HG03064 (cell line): Measurements from ENCODE around the gene CDCA5.
A peak's percentile ranks its signal among the peaks of the same experiment; 100 is the strongest.

Experiments used
- ATAC-seq: cut with Tn5 transposase; IDR thresholded peaks from one replicate; pipeline ENCODE4 v1.9.1; 2021; ENCODE audit warnings: low read depth; ENCODE audit not compliant: unreplicated experiment

Gene CDCA5

GRCh38 chr11:65108469-65109123, 24.8 kb upstream of the CDCA5 start:
- no peak for ATAC-seq

DNA sequence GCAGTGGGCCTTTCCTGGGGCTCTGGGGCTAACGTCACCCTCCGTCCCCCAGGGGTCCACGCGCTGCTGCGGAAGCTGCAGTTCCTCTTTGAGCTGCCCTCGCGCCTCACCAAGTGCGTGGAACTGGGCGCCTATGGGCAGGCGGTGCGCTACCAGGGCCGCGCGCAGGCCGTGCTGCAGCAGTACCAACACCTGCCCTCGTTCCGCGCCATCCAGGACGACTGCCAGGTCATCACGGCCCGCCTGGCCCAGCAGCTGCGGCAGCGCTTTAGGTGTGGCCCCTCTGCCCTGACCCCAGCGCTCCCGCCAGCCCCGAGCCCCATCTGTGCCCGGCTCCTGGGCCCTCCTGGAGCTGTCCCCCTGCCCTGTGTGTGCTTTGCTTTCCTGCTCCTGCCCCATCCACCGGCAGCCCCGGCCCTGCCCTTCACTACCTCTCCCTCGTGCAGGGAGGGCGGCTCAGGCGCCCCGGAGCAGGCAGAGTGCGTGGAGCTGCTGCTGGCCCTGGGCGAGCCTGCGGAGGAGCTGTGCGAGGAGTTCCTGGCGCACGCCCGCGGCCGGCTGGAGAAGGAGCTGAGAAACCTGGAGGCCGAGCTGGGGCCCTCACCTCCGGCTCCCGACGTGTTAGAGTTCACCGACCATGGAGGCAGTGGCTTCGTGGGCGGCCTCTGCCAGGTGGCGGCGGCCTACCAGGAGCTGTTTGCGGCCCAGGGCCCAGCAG, 24.1 kb upstream of the CDCA5 start:
- ATAC-seq: no peak

DNA sequence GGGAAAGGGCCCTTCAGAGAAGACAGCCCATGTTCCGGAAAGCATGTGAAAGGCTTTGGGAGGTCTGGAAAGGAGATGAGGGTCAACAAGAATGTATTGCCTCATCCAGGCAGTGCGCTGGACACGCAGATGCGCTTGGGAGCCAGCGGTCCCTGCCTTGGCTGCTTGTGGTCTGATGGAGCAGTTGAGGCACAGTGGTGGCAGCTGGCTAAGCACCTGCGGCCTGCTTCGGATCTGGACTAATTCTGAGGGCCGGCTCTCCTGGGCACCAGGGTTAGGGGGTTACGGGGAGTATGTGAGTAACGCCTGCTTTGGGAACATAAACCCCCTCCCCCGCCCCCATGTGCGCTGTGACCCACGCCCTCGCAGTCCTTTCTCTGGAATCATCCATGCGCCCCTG, 23.2 kb upstream of the CDCA5 start:
- ATAC-seq: no peak

DNA sequence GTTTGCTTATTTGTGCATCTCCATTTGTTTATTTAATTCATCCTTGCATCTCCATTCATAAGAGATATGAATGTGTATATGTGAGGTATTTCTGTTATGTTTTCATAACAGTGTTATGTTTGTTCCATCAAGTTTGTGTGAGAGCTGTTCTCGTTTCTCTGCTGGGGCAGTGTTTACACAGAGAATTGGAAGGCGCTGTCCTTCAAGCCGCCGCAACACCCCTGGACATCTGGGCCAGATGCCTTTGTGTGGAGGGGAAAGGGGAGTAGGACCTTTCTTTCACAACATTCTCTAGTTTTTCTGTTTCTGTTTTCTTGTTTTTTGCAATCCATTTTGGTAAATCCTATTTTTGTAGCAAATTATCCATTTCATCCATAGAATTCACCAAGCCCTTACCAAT, 20.8 kb upstream of the CDCA5 start:
- ATAC-seq: no peak

DNA sequence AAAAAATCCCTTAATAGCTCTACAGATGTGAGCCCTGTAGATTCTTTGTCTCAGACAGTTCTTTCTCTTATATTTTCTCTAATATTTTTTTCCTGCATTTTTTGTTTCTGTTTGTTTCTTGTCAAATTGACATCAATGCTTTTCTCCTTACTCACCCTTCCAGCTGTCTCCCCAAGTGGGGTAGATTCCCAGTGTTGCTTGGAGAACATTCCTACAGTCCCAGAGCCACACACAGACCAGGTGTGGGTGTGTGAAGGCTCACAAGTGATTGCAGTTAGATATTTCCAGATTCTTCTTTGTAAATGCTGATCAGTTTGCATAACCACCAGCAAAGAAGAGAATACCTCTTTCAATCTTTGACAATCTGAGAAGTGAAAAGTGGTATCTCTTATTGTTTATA, 19.6 kb upstream of the CDCA5 start:
- no peak for ATAC-seq

GRCh38 chr11:65102142-65103095, 18.6 kb upstream of the CDCA5 start:
- no peak for ATAC-seq

DNA sequence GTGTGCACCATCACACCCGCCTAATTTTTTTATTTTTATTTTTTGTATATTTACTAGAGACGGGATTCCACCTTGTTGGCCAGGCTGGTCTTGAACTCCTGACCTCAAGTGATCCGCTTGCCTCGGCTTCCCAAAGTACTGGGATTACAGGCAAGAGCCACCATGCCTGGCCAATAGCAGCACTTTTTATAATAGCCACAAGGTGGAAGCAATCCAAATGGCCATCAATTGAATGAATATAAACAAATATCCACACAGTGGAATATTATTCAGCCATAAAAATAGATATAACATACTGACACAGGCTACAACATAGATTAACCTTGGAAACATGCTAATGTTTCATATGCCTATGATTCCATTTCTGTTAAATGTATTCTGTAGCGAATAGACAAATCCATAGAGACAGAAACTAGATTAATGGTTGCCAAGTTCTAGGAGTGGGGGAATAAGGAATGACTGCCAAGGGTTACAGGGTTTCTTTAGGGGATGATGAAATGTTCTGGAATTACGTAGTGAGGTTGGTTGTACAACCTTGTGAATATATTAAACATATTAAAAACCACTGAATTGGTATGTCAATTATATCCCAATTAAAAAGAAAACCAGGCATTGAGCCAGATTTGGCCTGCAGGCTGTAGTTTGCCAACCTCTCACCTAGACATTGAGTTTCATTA, 17.0 kb upstream of the CDCA5 start:
- no peak for ATAC-seq

GRCh38 chr11:65096926-65097325, 13.1 kb upstream of the CDCA5 start:
- no peak for ATAC-seq

- peak; percentile 79 for ATAC-seq
These were observed 12.3 kb upstream of the CDCA5 start, which contains the start of gene VPS51 for GRCh38 chr11:65095974-65096806. Gene VPS51, plus strand, starts transcription at chr11:65096214. Its CDS starts 37 bp downstream, at chr11:65096251.

DNA sequence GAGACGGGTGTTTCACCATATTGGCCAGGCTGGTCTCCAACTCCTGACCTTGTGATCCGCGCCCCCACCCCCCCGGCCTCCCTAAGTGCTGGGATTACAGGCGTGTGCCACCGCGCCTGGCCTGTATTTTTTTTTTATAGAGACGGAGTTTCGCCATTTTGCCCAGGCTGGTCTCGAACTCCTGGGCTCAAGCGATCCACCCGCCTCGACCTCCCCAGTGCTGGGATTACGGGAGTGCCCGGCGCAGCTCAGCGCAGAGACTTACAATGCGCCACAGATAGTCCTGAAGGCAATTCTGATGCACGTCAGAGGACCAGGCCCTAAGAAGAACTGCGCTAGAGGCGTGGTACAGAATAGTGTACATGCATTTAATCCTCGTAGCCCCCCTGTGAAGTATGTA, 11.6 kb upstream of the CDCA5 start:
- ATAC-seq: no peak

DNA sequence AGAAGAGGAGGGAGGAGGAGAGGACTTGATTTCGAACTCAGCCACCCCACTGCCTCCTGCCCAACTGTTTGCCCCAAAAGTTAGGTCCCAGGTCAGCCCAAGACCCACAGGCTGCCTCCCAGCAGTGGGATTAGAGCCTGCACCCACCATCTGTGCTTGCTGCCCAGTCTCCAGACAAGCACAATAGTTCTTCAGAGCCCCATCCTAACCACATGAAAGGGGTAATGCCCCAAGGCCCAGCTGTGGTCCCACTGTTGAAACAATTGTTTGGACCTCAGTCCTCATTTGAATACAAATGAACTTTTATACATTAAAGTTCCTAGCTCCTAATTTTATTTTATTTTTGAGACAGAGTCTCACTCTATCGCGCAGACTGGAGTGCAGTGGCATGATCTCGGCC, 6.8 kb upstream of the CDCA5 start:
- ATAC-seq: no peak

DNA sequence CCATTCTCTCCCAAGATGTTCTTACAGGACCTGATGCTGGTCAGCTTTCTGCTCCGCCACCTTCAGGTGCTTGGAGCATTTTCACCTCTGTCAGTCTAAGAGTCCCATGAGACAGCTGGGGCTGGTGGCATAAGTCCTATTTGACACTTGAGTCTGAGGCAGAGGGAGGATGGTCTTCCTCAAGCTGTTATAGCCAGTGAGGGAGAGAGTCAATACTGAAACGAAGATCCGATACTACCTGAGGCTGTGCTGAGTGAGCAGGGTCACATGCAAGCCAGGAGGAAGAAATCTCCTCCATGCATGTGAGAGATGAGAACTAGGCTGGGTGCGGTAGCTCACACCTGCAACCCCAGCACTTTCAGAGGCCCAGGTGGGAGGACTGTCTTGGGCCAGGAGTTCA, 5.8 kb upstream of the CDCA5 start:
- ATAC-seq: no peak

DNA sequence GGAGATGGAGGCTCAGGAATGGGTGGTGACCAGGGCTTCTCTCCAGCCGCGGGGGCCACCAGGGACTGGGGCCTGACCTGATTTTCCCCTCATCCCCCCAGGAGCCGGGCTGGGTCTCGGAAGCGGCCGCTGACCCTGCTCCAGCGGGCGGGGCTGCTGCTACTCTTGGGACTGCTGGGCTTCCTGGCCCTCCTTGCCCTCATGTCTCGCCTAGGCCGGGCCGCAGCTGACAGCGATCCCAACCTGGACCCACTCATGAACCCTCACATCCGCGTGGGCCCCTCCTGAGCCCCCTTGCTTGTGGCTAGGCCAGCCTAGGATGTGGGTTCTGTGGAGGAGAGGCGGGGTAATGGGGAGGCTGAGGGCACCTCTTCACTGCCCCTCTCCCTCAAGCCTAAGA, 4.0 kb upstream of the CDCA5 start:
- ATAC-seq: no peak

DNA sequence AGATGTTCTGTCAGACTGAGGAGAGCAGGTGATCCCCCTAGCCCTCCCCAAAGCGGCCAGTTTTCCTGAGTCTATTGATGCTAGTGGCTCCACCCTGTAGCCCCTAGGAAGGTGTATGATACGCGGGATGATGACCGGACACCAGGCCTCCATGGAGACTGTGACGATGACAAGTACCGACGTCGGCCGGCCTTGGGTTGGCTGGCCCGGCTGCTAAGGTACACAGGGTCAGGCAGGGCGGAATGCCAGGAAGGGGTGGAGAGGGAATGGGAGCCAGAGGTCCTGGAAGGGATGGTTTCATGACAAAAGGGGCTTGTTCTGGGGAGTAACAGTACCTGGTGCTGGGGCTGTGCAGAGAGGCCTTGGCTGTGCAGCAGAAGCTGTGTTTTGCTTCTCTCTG, 3.4 kb upstream of the CDCA5 start:
- no peak for ATAC-seq

DNA sequence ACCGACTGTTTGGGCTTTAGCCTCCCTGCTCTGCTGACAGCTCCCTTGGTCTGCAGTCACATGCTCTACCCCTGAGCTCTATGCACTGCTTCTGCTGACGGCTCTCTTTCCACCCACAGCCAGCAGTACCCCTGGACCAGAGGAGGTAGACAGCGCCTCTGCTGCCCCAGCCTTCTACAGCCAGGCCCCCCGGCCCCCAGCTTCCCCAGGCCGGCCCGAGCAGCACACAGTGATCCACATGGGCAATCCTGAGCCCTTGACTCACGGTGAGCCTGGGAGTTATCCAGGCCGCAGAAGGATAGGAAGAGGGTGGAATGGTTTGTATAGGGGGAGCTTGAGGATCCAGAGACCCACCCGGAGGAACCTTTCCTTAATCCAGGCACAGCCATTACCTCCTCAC, 3.0 kb upstream of the CDCA5 start:
- no peak for ATAC-seq

GRCh38 chr11:65085446-65085845, 1.6 kb upstream of the CDCA5 start:
- no peak for ATAC-seq

GRCh38 chr11:65084598-65085375, 947 bp upstream of the CDCA5 start:
- ATAC-seq: no peak

DNA sequence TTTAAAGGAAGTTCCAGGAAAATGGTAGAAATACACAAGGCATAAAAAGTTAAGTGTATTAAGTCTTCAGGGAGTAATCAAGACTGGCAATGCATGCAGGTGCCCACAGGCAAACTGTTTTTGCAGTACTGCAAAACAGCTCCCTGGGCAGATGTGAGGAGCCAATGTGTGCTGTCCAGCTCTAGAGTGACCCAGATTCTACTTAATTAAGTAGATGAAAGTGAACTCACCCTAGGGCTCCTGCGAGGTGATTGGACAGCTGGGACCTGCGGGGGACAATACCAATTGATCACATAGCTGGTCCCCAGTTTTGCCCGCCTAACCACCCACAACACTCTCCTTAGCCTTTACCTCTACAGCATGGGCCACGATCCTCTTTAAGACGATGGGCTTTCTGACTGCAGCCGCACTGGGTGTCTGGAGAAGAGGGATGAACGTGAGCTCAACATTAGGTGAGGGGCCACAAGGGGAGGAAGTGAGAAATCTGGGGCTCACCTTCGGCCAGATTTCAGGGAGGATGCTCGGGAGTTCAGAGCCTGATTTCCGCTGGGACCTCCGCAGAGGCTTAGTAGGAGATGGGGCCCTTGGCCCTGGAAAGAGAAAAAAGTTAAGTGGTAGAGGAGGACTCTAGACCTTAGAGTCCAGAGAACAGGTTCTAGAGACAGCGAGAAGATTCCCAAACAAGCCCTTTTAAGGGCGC, 556 bp downstream of the CDCA5 start:
- ATAC-seq: peak; percentile 7
